ENCODE results near the gene TBC1D1.

TBC1D1 gene

GRCh38 chr4:38120772-38121171, 229.9 kb downstream of the TBC1D1 start:
- TF ChIP-seq FOXP2 (optimal IDR thresholded peaks at IDR 0.05; ENCODE audit: borderline replicate concordance, extremely low read depth, extremely low read length, insufficient read depth), result no peak
- TF ChIP-seq POLR2AphosphoS5 (IDR thresholded peaks at IDR 0.05; ENCODE audit: low read depth, low read length), result no peak
- TF ChIP-seq SIN3A (IDR thresholded peaks at IDR 0.05; ENCODE audit: borderline replicate concordance, insufficient read depth, low read length), result no peak
- no peak for TF ChIP-seq TAF1 (IDR thresholded peaks at IDR 0.05; ENCODE audit: borderline replicate concordance, insufficient read depth, low read length)

DNA sequence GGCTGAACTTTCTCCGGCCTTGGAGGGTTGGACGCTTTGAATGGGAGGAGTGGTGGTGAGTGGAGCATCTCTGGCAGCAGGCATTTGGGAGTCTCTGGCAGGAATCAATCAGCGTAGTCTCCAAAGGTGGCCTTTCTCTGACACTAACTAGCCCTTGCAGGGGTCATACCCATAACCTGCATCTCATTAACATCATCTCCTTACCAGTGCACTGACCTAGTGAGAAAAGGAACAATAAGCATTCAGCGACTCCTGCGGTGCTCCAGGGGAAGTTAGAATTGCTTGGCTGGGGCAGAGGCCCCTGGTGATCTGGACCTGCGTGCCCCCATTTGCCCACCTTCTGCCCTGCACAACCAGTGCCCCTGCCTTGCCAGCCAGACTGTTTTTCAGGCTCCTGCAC, 231.2 kb downstream of the TBC1D1 start:
- TF ChIP-seq SIN3A (IDR thresholded peaks at IDR 0.05; ENCODE audit: borderline replicate concordance, insufficient read depth, low read length), result no peak
- TF ChIP-seq, protein P1, sequence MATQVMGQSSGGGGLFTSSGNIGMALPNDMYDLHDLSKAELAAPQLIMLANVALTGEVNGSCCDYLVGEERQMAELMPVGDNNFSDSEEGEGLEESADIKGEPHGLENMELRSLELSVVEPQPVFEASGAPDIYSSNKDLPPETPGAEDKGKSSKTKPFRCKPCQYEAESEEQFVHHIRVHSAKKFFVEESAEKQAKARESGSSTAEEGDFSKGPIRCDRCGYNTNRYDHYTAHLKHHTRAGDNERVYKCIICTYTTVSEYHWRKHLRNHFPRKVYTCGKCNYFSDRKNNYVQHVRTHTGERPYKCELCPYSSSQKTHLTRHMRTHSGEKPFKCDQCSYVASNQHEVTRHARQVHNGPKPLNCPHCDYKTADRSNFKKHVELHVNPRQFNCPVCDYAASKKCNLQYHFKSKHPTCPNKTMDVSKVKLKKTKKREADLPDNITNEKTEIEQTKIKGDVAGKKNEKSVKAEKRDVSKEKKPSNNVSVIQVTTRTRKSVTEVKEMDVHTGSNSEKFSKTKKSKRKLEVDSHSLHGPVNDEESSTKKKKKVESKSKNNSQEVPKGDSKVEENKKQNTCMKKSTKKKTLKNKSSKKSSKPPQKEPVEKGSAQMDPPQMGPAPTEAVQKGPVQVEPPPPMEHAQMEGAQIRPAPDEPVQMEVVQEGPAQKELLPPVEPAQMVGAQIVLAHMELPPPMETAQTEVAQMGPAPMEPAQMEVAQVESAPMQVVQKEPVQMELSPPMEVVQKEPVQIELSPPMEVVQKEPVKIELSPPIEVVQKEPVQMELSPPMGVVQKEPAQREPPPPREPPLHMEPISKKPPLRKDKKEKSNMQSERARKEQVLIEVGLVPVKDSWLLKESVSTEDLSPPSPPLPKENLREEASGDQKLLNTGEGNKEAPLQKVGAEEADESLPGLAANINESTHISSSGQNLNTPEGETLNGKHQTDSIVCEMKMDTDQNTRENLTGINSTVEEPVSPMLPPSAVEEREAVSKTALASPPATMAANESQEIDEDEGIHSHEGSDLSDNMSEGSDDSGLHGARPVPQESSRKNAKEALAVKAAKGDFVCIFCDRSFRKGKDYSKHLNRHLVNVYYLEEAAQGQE (IDR thresholded peaks at IDR 0.05; ENCODE audit: insufficient read depth in 1 of 2, low read depth in 2 of 2, low read length in 2 of 2), result no peak
- no peak for TF ChIP-seq POLR2AphosphoS5 (IDR thresholded peaks at IDR 0.05; ENCODE audit: low read depth, low read length)
- TF ChIP-seq FOXP2 (optimal IDR thresholded peaks at IDR 0.05; ENCODE audit: borderline replicate concordance, extremely low read depth, extremely low read length, insufficient read depth), result no peak
- TF ChIP-seq TAF1 (IDR thresholded peaks at IDR 0.05; ENCODE audit: borderline replicate concordance, insufficient read depth, low read length), result no peak

GRCh38 chr4:38123555-38123954, 232.7 kb downstream of the TBC1D1 start:
- TF ChIP-seq POLR2AphosphoS5 (IDR thresholded peaks at IDR 0.05; ENCODE audit: low read depth, low read length) (no peak), TAF1 (IDR thresholded peaks at IDR 0.05; ENCODE audit: borderline replicate concordance, insufficient read depth, low read length) (no peak), FOXP2 (optimal IDR thresholded peaks at IDR 0.05; ENCODE audit: borderline replicate concordance, extremely low read depth, extremely low read length, insufficient read depth) (no peak), SIN3A (IDR thresholded peaks at IDR 0.05; ENCODE audit: borderline replicate concordance, insufficient read depth, low read length) (no peak)
- TF ChIP-seq, protein P1 (IDR thresholded peaks at IDR 0.05; ENCODE audit: insufficient read depth in 1 of 2, low read depth in 2 of 2, low read length in 2 of 2), result no peak

DNA sequence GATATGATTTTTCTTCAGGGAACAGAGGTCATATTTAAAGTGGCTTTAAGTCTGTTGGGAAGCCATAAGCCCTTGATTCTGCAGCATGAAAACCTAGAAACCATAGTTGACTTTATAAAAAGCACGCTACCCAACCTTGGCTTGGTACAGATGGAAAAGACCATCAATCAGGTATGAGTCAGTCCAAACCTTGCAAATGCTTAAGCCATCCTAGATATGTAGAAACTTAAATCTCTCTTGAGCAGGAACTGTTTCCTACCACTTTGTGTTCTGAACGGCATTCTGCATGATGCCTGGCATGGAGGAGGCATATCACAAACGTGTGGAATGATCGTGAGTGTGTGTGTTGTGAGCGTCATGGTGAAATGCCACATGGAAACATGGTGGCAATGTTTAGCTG, 234.1 kb downstream of the TBC1D1 start:
- no peak for TF ChIP-seq POLR2AphosphoS5 (IDR thresholded peaks at IDR 0.05; ENCODE audit: low read depth, low read length)
- TF ChIP-seq TAF1 (IDR thresholded peaks at IDR 0.05; ENCODE audit: borderline replicate concordance, insufficient read depth, low read length), result no peak
- TF ChIP-seq SIN3A (IDR thresholded peaks at IDR 0.05; ENCODE audit: borderline replicate concordance, insufficient read depth, low read length), result no peak
- TF ChIP-seq, protein P1 (IDR thresholded peaks at IDR 0.05; ENCODE audit: insufficient read depth in 1 of 2, low read depth in 2 of 2, low read length in 2 of 2), result no peak
- TF ChIP-seq FOXP2 (optimal IDR thresholded peaks at IDR 0.05; ENCODE audit: borderline replicate concordance, extremely low read depth, extremely low read length, insufficient read depth), result no peak

GRCh38 chr4:38125816-38126215, 234.9 kb downstream of the TBC1D1 start:
- TF ChIP-seq FOXP2 (optimal IDR thresholded peaks at IDR 0.05; ENCODE audit: borderline replicate concordance, extremely low read depth, extremely low read length, insufficient read depth) (no peak), TAF1 (IDR thresholded peaks at IDR 0.05; ENCODE audit: borderline replicate concordance, insufficient read depth, low read length) (no peak), POLR2AphosphoS5 (IDR thresholded peaks at IDR 0.05; ENCODE audit: low read depth, low read length) (no peak), SIN3A (IDR thresholded peaks at IDR 0.05; ENCODE audit: borderline replicate concordance, insufficient read depth, low read length) (no peak)
- TF ChIP-seq, protein P1 (IDR thresholded peaks at IDR 0.05; ENCODE audit: insufficient read depth in 1 of 2, low read depth in 2 of 2, low read length in 2 of 2), result no peak
